Hepatic stellate cell (primary cell): ENCODE measurements around the gene CPM.
"Not testable (repeated sequence)": the region's sequence is repeated elsewhere in the genome, so short reads cannot be mapped to it uniquely, and the experiment has no call there.

Source experiments
- DNase-seq: peaks from one replicate; pipeline ENCODE4 v3.0.0; 2011; ENCODE audit warnings: low spot score

The CPM gene

GRCh38 chr12:68851592-68852306, 81.2 kb downstream of the CPM start:
- DNase-seq, result no peak

DNA sequence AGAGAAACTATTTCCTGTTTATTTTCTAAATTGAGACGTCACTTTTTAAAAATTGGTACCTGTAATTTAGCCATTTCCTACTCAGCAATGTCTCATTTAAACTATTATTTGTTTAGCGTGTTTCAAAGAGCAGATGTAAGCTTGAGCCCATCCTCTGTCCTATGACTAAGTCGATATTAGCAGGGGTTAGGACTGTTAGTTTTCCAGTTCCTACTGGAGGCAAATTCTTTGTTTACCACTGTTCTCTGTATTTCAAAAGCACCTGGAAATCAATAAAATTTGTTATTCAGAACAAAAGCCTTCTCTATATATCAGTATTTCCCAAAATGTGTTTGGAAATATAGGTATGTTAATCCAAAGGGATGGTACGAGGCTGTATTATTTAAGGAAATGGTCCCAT, 82.6 kb downstream of the CPM start:
- DNase-seq, result no peak

DNA sequence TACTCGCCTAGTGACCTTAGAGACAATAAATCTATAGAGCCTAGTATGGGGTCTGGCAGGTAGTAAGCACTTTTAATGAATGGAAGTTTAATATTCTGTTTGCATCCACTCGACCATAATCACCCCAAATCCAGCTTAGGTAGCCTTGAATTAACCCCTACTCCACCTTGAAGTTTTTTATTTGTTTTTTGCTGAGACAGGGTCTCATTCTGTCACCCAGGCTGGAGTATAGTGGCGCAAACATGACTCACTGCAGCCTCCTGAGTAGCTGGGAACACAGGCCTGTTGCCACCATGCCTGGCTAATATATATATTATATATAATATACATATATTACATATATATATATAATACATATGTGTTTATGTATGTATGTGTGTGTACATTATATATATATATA, 86.2 kb downstream of the CPM start:
- DNase-seq, result no peak

GRCh38 chr12:68844788-68845695, 87.9 kb downstream of the CPM start:
- DNase-seq, result no peak

GRCh38 chr12:68844318-68844745, 88.6 kb downstream of the CPM start:
- DNase-seq, result no peak

GRCh38 chr12:68842784-68843567, 90.0 kb downstream of the CPM start:
- no peak for DNase-seq

GRCh38 chr12:68842123-68842522, 90.8 kb downstream of the CPM start:
- no peak for DNase-seq

DNA sequence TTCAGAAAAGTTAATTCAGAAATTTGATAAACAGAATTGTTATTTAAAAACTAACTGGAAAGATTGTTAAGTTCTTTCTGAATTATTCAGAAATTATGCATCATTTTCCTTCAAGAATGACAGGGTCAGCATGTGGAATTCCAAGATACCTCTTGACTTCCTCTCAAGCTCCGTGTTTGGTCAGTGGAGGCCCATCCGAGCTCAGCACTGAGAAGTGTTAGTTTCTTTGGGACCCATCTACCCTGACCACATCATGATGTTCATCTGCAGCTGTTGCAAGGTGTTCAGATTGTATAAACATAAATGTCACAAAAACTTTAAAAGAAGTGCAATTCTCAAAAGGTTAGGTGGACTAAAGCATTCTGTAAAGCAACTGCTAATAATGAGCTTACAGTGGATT, 91.3 kb downstream of the CPM start:
- no peak for DNase-seq

DNA sequence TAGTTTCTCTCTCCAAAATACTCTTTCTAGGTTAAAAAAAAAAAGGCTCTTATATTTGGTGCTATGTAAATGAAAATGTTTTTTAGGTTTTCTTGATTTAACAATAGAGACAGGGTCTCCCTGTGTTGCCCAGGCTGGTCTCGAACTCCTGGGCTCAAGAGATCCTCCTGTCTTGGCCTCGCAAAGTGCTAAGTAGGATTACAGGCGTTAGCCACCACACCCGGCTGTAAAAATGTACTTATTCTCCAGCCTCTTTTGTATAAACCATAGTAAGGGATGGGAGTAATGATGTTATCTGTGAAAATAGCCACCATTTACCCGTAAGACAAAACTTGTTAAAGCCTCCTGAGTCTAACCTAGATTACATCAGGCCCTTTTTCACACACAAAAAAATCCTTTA, 91.8 kb downstream of the CPM start:
- not testable (repeated sequence) for DNase-seq

DNA sequence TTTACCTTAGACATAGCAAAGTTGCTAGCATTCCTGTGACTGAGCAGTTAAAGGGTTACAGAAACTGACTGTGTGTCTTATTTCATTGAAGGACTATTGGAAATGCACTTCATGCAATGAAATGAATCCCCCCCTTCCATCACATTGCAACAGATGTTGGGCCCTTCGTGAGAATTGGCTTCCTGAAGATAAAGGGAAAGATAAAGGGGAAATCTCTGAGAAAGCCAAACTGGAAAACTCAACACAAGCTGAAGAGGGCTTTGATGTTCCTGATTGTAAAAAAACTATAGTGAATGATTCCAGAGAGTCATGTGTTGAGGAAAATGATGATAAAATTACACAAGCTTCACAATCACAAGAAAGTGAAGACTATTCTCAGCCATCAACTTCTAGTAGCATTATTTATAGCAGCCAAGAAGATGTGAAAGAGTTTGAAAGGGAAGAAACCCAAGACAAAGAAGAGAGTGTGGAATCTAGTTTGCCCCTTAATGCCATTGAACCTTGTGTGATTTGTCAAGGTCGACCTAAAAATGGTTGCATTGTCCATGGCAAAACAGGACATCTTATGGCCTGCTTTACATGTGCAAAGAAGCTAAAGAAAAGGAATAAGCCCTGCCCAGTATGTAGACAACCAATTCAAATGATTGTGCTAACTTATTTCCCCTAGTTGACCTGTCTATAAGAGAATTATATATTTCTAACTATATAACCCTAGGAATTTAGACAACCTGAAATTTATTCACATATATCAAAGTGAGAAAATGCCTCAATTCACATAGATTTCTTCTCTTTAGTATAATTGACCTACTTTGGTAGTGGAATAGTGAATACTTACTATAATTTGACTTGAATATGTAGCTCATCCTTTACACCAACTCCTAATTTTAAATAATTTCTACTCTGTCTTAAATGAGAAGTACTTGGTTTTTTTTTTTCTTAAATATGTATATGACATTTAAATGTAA, 93.5 kb downstream of the CPM start:
- no peak for DNase-seq

- DNase-seq, result no peak
Measured at GRCh38 chr12:68838046-68838886, 94.7 kb downstream of the CPM start.

DNA sequence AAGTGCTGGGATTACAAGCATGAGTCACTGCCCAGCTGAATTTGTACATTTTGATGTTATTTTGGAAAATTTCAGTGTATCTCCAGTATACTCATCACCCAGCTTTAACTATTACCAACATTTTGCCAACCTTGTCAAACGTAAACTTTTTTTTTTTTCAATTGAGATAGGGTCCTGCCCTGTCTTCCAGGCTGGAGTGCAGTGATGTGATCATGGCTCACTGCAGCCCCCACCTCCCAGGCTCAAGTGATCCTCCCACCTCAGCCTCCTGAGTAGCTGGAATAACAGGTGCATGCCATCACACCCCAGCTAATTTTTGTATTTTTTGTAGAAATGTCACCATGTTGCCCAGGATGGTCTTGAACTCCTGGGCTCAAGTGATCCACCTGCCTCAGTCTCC, 95.8 kb downstream of the CPM start:
- DNase-seq, result no peak

GRCh38 chr12:68835333-68835908, 97.5 kb downstream of the CPM start:
- no peak for DNase-seq

DNA sequence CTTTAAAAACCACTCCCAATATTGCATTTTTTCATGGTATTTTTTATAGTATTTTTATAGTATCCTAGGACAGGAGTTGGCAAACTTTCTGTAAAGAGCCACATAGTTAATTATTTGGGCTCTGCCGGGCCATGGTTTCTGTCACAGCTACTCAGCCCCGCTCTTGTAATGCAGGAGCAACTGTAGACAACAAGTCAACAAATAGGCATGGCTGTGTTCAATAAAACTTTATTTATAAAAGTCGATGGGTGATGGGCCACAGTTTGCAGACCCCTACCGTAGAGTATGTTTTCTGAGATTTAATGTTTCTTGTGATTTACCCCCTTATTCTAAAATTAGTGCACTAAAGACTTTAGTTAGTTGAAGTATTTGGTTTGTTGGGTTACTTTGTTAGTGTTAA, 99.5 kb downstream of the CPM start:
- no peak for DNase-seq

DNA sequence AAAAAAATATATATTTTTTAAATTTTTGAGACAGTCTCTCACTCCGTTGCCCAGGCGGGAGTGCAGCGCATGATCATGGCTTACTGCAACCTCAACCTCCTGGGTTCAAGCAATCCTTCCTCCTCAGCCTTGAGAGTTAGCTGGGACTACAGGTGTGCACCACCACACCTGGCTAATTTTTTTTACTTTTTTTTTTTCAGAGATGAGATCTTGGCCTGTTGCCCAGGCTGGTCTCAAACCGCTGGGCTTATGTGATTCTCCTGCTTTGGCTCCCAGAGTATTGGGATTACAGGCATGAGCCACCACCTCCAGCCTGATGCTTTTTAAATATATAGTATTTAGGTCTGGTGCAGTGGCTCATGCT, 100.5 kb downstream of the CPM start:
- no peak for DNase-seq

- no peak for DNase-seq
Measured at GRCh38 chr12:68831751-68832503, 101.0 kb downstream of the CPM start.

GRCh38 chr12:68831272-68831671, 101.7 kb downstream of the CPM start:
- DNase-seq, result no peak

DNA sequence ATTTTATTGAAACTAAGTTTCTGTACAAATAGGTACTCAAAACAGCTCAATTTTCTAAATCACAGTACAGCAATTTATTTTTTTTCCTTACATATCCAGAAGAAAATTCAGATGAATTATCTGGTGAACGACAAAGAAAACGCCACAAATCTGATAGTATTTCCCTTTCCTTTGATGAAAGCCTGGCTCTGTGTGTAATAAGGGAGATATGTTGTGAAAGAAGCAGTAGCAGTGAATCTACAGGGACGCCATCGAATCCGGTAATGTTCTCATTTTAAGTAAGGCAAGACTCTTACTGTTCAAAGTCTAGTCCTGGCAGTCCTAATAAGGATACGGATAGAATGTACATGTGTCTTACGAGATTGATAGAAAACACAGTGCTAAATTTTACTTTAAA, 104.3 kb downstream of the CPM start:
- DNase-seq, result no peak

- no peak for DNase-seq
Measured at GRCh38 chr12:68827895-68828671, 104.9 kb downstream of the CPM start.
